Pancreas (tissue), 10 donors: ENCODE results near the gene LDLRAD4. TPM values are rescaled to one million over a fixed set of nuclear protein-coding genes. Genes with fewer than 3 reads are reported as not detected.

Experiments
- ATAC-seq, 4 donors: fragments of 200-7000 bp; cut with Tn5 transposase; one replicate each; pipeline versions ENCODE4 v1.8.0 to v1.9.1; 2020; ENCODE audit warnings: mild to moderate bottlenecking in 4 of 4, moderate library complexity in 4 of 4
- DNase-seq, 6 donors: peaks; one replicate each; pipeline ENCODE4 v3.0.0-alpha.2; 2020
- FAIRE-seq: peaks from 2 replicates; lab custom pipeline; 2012; peaks lifted over from hg19 to GRCh38; lab: Jason Lieb, UNC
- H3K27ac ChIP-seq, 4 donors: fragments of 200-600 bp; sonication (generic); 1 replicate in 3 of 4; 2 replicates in 1 of 4; pipeline versions ENCODE4 v1.5.0 to v1.8.0; 2020
- H3K27me3 ChIP-seq, 4 donors: fragments of 200-600 bp; one replicate each; pipeline ENCODE4 v1.8.0; 2021
- H3K36me3 ChIP-seq, 3 donors: fragments of 200-600 bp; sonication (generic) in 1 of 3; one replicate each; pipeline versions ENCODE4 v1.5.0 to v1.8.0; 2020 to 2021
- H3K4me1 ChIP-seq, 3 donors: fragments of 200-600 bp; one replicate each; pipeline ENCODE4 v1.8.0; 2021
- H3K4me3 ChIP-seq, 4 donors: fragments of 200-600 bp; sonication (generic) in 2 of 4; one replicate each; pipeline versions ENCODE4 v1.5.0 to v1.8.0; 2020 to 2021
- H3K9me3 ChIP-seq, 4 donors: fragments of 200-600 bp; one replicate each; pipeline ENCODE4 v1.8.0; 2021
- CTCF ChIP-seq, 4 donors: fragments of 200-600 bp; sonication (generic) in 3 of 4; IDR thresholded peaks; one replicate each; pipeline versions ENCODE4 v1.5.0 to v1.8.0; 2021; ENCODE audit warnings: antibody characterized with exemption in 4 of 4
- WGBS, 2 donors: extraction: QIAGEN DNeasy Blood & Tissue Kit; methylation state at CpG; one replicate each; pipeline ENCODE4 v1.1.7; 2013; 5-methylcytosine and 5-hydroxymethylcytosine counted together
- intact Hi-C, 3 donors: fragments of 100-400 bp; cut with DNase I; formaldehyde crosslinking; loops; one replicate each; pipeline versions ENCODE4 v1.11.1 to v1.14.2; 2022
- polyA plus RNA-seq, 2 donors: library from polyadenylated mRNA; stranded (reverse); fragments of 200-250 nt; gene quantifications; one replicate each; pipeline ENCODE4 v1.2.3, GENCODE V29; 2013
- total RNA-seq, 6 donors: library from RNA; stranded (reverse); fragmentation: NEBNext Ultra II Directional in 4 of 6; extraction: Animal tissue kit (Norgen Biotek cat#: 25700) in 4 of 6; gene quantifications; one replicate each; pipeline versions ENCODE4 v1.2.1 to v1.2.4, GENCODE V29; 2021 to 2023
- donor health status: healthy with polysubstance abuse.
- donor health status: DM: no; HTN: no; CAD: no; lungs with moderate emphysema.
- donor health status: DM: no; HTN: no; CAD: no.
- donor health status: control.
- donor health status: control.
- donor health status: Bipolar disorder and iron deficiency.
- donor health status: DM: yes; HTN: yes; CAD: no.
- donor health status: DM: no; HTN: no; CAD: no.
- donor health status: DM: no; HTN: no; CAD: no.
- donor health status: DM: yes; HTN: yes; CAD: no.

Gene LDLRAD4
- total and polyA plus RNA-seq, 8 donors = 2.5 to 21.8 (median 5.7) TPM

- FAIRE-seq = no peak
- Histone ChIP-seq H3K27ac (no peak overlapping the region), H3K4me1 (no peaks in the 10 kb centered on the region), H3K4me3 (no peak overlapping the region), H3K36me3 (no peaks in the 10 kb centered on the region), H3K9me3 (no peaks in the 10 kb centered on the region), H3K27me3 (no peaks in the 10 kb centered on the region)
- intact Hi-C loops = no loop called here
- ATAC-seq = no peak
- 77 to 78% methylated on average over 13 of the region's 13 CpGs for WGBS, 2 donors
- no peak for TF ChIP-seq CTCF (IDR thresholded peaks at IDR 0.05)
- no peak for DNase-seq
Measured at GRCh38 chr18:13387855-13388548, 169.4 kb downstream of the LDLRAD4 start.

- DNase-seq (no peak), FAIRE-seq (no peak), ATAC-seq (no peak)
- Histone ChIP-seq H3K4me3 (no peak overlapping the region), H3K27me3 (no peaks in the 10 kb centered on the region), H3K9me3 (no peaks in the 10 kb centered on the region), H3K4me1 (no peaks in the 10 kb centered on the region), H3K27ac (no peak overlapping the region), H3K36me3 (no peaks in the 10 kb centered on the region)
- TF ChIP-seq CTCF (IDR thresholded peaks at IDR 0.05) = no peak
- WGBS, 2 donors = 78% methylated on average over 25 of the region's 25 CpGs
- intact Hi-C loops = no loop called here
Measured at GRCh38 chr18:13388586-13389490, 170.3 kb downstream of the LDLRAD4 start.

GRCh38 chr18:13389491-13390131 lies 171.1 kb downstream of the LDLRAD4 start:
- Histone ChIP-seq H3K9me3 (no peaks in the 10 kb centered on the region), H3K4me3 (no peak overlapping the region), H3K4me1 (no peaks in the 10 kb centered on the region), H3K27ac (no peak overlapping the region), H3K27me3 (no peaks in the 10 kb centered on the region), H3K36me3 (no peaks in the 10 kb centered on the region)
- no peak for TF ChIP-seq CTCF (IDR thresholded peaks at IDR 0.05)
- no peak for ATAC-seq
- FAIRE-seq = no peak
- intact Hi-C loops = no loop called here
- no peak for DNase-seq
- 65% methylated on average over 4 to 6 of the region's 6 CpGs for WGBS, 2 donors

- FAIRE-seq (no peak), ATAC-seq (no peak), DNase-seq (no peak)
- H3K4me3 ChIP-seq = no peak overlapping the region
- no peak overlapping the region for H3K27ac ChIP-seq
- no peaks in the 10 kb centered on the region for H3K36me3 ChIP-seq
- WGBS, 2 donors = 88 to 89% methylated on average over 12 of the region's 12 CpGs
- intact Hi-C loops = no loop called here
- H3K9me3 ChIP-seq = no peaks in the 10 kb centered on the region
- no peaks in the 10 kb centered on the region for H3K4me1 ChIP-seq
- no peak for TF ChIP-seq CTCF (IDR thresholded peaks at IDR 0.05)
- H3K27me3 ChIP-seq = no peaks in the 10 kb centered on the region
Measured at GRCh38 chr18:13390196-13390595, 171.6 kb downstream of the LDLRAD4 start.
